SU-DHL-6 (cell line): ENCODE data around the gene COL17A1.

Experiments used
- H2AFZ ChIP-seq: fragments of 200-600 bp; sonication (generic); 2 replicates; pipeline ENCODE4 v1.6.1; 2014; ENCODE audit warnings: low read depth, mild to moderate bottlenecking, moderate library complexity, mixed read lengths, antibody characterized with exemption, low read length; ENCODE audit not compliant: severe bottlenecking
- H3F3A ChIP-seq: fragments of 200-600 bp; shearing (Covaris generic); 2 replicates; pipeline ENCODE4 v1.6.0; 2016; ENCODE audit warnings: antibody characterized with exemption, mild to moderate bottlenecking; ENCODE audit not compliant: insufficient read depth
- H3K27ac ChIP-seq: fragments of 200-600 bp; sonication (generic); 2 replicates; pipeline ENCODE4 v1.5.1; 2016; ENCODE audit warnings: low read depth, mild to moderate bottlenecking, low read length, moderate library complexity, mixed read lengths
- H3K27me3 ChIP-seq: fragments of 200-600 bp; sonication (generic), shearing (Covaris generic); 2 replicates; pipeline ENCODE4 v1.6.0; 2014; ENCODE audit warnings: mild to moderate bottlenecking, low read length
- H3K36me3 ChIP-seq: fragments of 200-600 bp; sonication (generic); 2 replicates; pipeline ENCODE4 v1.6.1; 2014; ENCODE audit warnings: mild to moderate bottlenecking, low read length, mixed read lengths
- H3K4me2 ChIP-seq: fragments of 300-600, 200-600 bp; shearing (Covaris generic), sonication (generic); 2 replicates; pipeline ENCODE4 v1.6.0; 2014; ENCODE audit warnings: low read length, low read depth, mild to moderate bottlenecking; ENCODE audit not compliant: poor library complexity, severe bottlenecking
- H3K4me3 ChIP-seq: fragments of 200-600 bp; sonication (generic); 2 replicates; pipeline ENCODE4 v1.5.1; 2014; ENCODE audit warnings: antibody characterized with exemption, low read length, mild to moderate bottlenecking, mixed read lengths; ENCODE audit not compliant: insufficient read depth, poor library complexity, severe bottlenecking
- H3K79me2 ChIP-seq: fragments of 200-600 bp; sonication (generic); 2 replicates; pipeline ENCODE4 v1.6.1; 2014; ENCODE audit warnings: mild to moderate bottlenecking, low read length, moderate library complexity; ENCODE audit not compliant: insufficient read depth
- H3K9ac ChIP-seq: fragments of 200-600 bp; sonication (generic); 2 replicates; pipeline ENCODE4 v1.7.0; 2014; ENCODE audit warnings: mild to moderate bottlenecking, low read length
- H3K9me2 ChIP-seq: fragments of 200-600 bp; sonication (generic); replicated peaks from 2 replicates; pipeline ENCODE4 v1.6.1; 2014; ENCODE audit warnings: low read length; ENCODE audit not compliant: insufficient read depth
- H3K9me3 ChIP-seq: fragments of 200-600 bp; sonication (generic); 2 replicates; pipeline ENCODE4 v1.6.1; 2014; ENCODE audit warnings: low read length, mixed read lengths; ENCODE audit not compliant: insufficient read depth
- H4K20me1 ChIP-seq: fragments of 200-600 bp; sonication (generic); 2 replicates; pipeline ENCODE4 v1.6.1; 2014; ENCODE audit warnings: low read depth, mild to moderate bottlenecking, antibody characterized with exemption, low read length, moderate library complexity, mixed read lengths
- CTCF ChIP-seq: fragments of 200-600 bp; sonication (generic); IDR thresholded peaks from one replicate; pipeline ENCODE4 v1.5.1; 2017; ENCODE audit warnings: antibody characterized with exemption, mild to moderate bottlenecking, low read length, moderate library complexity; ENCODE audit not compliant: insufficient read depth, poor library complexity, severe bottlenecking
- EZH2phosphoT487 ChIP-seq: fragments of 200-600 bp; sonication (generic), shearing (Covaris generic); conservative IDR thresholded peaks from 2 replicates; pipeline ENCODE4 v1.6.1; 2018; ENCODE audit warnings: mild to moderate bottlenecking, antibody characterized with exemption, low read length, moderate library complexity, mixed read lengths

The COL17A1 gene

GRCh38 chr10:104040862-104041789 lies 44.6 kb downstream of the COL17A1 start:
- H2AFZ ChIP-seq, result no peak overlapping the region
- H4K20me1 ChIP-seq, result no peaks in the 10 kb centered on the region
- no peaks in the 10 kb centered on the region for H3F3A ChIP-seq
- no peaks in the 10 kb centered on the region for H3K79me2 ChIP-seq
- H3K9me3 ChIP-seq, result no peaks in the 10 kb centered on the region
- H3K4me3 ChIP-seq, result no peak overlapping the region
- no peak overlapping the region for H3K27ac ChIP-seq
- H3K9ac ChIP-seq, result no peak overlapping the region
- H3K4me2 ChIP-seq, result no peak overlapping the region
- H3K27me3 ChIP-seq, result no peaks in the 10 kb centered on the region
- H3K9me2 ChIP-seq, result no peaks in the 10 kb centered on the region
- TF ChIP-seq EZH2phosphoT487 (no peak), CTCF (no peak)
- H3K36me3 ChIP-seq, result no peaks in the 10 kb centered on the region

- no peaks in the 10 kb centered on the region for H3K9me2 ChIP-seq
- no peaks in the 10 kb centered on the region for H3K9me3 ChIP-seq
- no peak overlapping the region for H3K4me3 ChIP-seq
- no peak overlapping the region for H3K27ac ChIP-seq
- TF ChIP-seq EZH2phosphoT487 (no peak), CTCF (no peak)
- no peaks in the 10 kb centered on the region for H3F3A ChIP-seq
- H3K79me2 ChIP-seq, result no peaks in the 10 kb centered on the region
- no peak overlapping the region for H2AFZ ChIP-seq
- H3K9ac ChIP-seq, result no peak overlapping the region
- no peak overlapping the region for H3K4me2 ChIP-seq
- H3K27me3 ChIP-seq, result no peaks in the 10 kb centered on the region
- no peaks in the 10 kb centered on the region for H4K20me1 ChIP-seq
- no peaks in the 10 kb centered on the region for H3K36me3 ChIP-seq
These were observed 45.3 kb downstream of the COL17A1 start for GRCh38 chr10:104040382-104040781.

GRCh38 chr10:104038958-104039752 lies 46.5 kb downstream of the COL17A1 start:
- Histone ChIP-seq H3K36me3 (no peaks in the 10 kb centered on the region), H3F3A (no peaks in the 10 kb centered on the region), H3K79me2 (no peaks in the 10 kb centered on the region), H3K27ac (no peak overlapping the region), H3K4me2 (no peak overlapping the region), H3K9ac (no peak overlapping the region), H3K9me2 (no peaks in the 10 kb centered on the region), H3K27me3 (no peaks in the 10 kb centered on the region), H2AFZ (no peak overlapping the region), H4K20me1 (no peaks in the 10 kb centered on the region), H3K4me3 (no peak overlapping the region), H3K9me3 (no peaks in the 10 kb centered on the region)
- no peak for TF ChIP-seq CTCF
- TF ChIP-seq EZH2phosphoT487, result no peak
